ENCODE measurements around the gene PLB1.

The PLB1 gene

DNA sequence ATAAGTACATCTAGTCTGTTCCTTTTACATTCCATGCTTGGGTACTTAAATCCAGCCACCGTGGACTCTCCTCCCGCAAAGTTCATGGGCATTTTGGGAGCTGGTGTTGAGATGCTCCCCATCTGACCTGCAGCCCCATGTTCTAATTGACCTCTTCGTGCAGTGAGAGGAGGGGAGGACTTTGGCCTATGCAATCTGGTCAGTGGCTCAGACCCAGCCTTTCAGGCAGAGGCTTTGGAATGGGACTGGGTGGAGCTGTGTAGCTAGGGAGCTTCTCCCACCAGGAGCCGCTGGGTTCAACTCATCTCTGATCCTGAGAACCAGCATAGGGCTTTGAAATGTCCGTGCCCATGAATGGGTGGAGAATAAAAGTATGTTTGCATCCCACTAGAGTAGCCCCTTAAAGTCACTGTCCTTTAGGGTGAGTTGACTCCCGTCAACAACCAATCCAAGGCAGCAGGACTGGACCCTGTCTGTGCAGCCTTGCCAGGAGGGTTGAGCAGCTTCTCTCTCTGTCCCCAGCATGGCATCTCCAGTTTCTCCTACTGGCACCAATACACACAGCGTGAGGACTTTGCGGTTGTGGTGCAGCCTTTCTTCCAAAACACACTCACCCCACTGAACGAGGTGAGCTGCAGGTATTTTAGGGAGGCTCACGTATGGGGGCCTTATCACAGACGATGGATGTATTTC, 135.8 kb downstream of the PLB1 start:
- DNase-seq = no peak

DNA sequence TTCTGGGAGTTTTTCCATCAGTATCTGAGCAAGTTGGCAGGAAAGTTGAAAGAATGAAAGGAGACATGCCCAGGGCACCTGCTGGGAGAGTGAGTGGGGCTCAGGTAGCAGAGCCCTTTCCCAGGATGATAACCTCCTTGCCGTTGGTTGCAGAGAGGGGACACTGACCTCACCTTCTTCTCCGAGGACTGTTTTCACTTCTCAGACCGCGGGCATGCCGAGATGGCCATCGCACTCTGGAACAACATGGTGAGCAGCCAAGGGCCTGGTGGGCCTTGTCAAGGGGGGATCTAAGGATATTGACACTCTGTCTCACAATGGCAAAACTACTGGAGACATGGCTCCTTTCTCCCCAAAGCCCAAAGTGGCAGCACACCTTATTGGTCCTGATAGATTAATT, 136.9 kb downstream of the PLB1 start:
- DNase-seq = no peak

DNA sequence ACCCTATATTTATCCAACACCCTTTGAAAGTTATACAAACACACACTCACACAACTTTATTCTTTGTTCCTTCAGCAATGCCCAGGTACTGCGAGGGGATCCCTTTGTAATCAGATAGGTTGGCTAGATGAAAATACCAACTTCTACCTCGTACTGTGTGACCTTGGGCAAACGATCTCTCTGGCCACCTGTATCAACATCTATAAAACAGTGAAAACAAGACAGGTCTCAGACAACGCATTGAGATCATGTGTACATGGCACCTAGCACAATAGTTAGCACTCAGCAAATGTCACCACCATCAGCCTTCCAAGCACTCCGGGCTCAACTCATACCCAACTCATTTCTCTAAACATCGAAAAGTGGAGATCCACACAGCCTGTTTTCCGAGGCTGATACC, 137.3 kb downstream of the PLB1 start:
- no peak for DNase-seq

DNA sequence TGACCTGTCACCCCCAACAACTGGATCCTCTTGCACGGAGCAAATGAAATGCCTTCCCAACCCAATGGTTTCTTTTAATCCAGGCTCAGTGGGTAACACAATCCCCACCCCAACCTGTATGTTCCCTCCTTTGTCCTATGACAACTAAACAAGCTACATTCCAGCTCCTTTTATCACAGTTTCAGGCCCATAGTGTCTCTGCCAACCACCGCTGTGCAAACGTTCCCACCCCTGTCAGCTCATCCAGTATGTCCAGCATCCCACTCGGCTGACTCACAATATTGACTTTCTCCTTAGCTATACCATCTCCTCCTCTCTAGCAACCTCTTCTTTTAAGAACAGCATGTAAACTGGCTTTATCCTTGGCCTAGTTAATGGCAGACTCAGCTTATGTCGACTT, 137.9 kb downstream of the PLB1 start:
- no peak for DNase-seq

DNA sequence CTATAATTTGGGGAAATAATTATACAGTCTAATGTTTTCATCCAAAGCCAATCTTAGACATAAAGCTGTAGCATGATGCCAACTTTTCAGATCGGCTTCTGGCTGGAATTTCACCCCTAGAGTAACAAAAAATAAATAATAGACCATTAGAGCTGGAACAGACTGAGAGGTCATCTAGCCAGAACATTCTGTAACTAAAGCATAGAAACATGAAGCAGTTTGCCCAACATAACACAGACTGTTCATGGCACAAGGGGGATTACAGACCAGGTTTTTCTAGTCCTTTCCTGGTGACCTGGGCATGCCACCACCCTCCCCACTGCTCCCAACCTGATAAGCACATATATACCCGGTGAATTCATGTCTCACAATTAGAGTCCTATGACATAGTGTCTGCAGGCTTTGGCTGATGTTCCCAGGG, 139.3 kb downstream of the PLB1 start:
- DNase-seq = no peak

DNA sequence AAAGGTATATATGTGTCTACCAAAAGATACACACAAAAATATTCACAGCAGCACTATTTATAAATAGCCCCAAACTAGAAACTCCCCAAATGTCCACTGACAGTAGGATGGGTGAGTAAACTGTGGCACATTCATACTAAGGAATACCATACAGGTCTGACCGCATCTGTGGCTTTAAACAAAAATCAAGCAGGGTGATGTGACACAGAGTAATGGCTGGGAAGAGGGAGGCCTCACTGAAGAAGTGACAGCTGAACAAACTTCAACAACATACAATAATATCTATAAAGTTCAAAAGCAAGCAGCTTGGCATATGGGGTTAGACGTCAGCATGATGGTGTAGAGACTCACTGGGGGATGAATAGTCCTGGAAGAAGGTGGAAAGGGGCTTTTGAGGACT, 140.6 kb downstream of the PLB1 start:
- DNase-seq = no peak

DNA sequence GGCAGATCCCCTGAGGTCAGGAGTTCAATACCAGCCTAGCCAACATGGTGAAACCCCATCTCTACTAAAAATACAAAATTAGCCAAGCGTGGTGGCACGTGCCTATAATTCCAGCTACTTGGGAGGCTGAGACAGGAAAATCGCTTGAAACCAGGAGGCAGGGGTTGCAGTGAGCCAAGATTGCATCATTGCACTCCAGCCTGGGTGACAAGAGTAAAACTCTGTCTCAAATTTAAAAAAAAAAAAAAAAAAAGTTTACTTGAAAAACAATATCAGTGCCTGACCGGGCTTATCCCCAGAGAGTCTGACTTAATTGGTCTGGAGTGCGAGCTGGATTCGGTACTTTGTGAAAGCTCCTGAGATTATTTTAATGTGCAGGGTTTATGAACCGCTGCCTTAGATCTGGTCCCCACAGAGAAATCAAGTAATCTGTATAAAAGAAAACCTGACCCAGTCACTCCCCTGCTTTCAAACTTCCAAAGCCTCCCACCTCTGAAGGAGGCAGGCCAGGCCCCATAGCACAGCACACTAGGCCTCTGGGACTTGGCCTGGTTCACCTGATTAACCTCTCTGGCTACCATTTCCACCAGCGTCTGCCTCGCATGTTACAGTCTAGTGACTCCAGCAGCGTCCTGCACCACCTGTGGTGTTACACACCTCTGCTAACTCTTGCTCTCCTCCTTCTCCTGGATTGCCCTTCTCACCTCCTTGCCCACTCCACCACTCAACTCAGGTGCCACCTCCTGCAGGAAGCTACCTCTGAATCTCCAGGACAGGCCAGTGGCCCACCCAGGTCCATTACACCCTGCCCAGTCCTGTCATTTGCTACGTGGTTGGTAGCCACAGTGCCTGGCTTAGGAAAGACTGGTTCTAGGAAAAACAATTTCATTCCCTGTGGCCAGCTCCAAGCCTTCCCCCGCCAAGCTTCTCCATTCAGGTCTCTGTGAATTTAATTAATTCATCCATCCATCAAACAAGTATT, 141.5 kb downstream of the PLB1 start:
- no peak for DNase-seq

DNA sequence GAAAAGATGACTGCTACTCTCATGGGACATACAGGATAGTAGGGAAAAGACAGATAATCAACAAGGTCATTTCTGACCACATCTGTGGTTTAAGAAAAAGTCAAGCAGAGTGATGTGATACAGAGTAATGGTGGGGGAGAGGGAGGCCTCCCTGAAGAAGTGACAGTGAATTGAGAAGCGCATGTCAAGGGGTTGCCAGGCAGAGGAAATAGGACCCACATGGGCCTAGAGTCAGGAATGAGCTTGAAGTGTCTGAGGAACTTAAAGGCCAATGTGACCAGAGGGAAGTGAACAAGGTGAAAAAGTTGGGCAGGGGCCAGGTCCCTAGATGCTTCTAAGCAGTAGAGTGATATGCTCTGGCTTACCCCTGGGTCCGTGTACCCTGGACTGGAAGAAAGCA, 142.2 kb downstream of the PLB1 start:
- no peak for DNase-seq

DNA sequence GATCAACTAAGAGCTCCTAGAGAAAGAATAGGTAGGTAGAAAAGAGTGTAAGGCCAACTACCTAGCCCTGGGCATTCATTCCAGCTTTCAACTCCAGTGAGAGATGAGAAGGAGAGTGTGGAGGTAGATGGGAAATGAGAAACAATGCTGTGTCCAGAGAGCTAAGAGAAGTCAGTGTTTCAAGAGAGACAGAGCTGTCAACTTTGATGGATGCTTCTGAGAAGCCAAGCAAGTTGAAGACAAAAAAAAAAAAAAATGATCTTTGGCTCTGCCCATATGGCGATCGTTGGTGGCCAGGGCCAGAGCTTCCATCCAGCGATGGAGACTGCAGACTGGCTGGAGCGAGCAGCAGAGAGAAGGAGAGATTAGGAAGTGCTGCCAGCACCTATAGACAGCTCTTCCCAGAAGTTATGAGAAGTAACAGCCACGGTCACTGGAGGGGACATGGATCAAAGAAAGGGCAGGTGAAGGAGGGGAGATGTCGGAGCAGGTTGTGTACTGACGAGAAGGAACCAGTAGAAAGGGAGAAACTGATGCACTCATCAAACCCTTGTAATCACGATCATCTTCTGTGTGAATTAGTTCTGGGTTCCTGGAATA, 143.3 kb downstream of the PLB1 start:
- no peak for DNase-seq

DNA sequence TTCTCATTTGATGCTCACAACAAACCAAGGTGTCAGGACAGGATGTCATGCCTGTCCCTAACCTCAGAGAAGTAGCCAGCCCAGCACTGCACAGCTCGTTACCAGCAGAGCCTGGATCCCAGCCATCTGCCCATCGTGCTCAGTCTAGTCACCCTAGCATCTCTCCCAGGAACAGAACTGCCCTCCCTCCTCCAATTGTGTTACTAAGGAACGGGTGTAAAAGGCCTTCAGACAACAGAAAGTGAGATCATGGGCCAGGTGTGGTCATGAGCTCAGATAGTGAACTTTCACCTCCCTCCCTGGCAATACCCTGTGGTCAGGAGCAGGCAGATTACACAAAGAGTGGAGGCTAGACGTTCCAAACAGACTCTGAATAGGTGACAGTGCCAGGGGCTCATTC, 144.0 kb downstream of the PLB1 start:
- no peak for DNase-seq

DNA sequence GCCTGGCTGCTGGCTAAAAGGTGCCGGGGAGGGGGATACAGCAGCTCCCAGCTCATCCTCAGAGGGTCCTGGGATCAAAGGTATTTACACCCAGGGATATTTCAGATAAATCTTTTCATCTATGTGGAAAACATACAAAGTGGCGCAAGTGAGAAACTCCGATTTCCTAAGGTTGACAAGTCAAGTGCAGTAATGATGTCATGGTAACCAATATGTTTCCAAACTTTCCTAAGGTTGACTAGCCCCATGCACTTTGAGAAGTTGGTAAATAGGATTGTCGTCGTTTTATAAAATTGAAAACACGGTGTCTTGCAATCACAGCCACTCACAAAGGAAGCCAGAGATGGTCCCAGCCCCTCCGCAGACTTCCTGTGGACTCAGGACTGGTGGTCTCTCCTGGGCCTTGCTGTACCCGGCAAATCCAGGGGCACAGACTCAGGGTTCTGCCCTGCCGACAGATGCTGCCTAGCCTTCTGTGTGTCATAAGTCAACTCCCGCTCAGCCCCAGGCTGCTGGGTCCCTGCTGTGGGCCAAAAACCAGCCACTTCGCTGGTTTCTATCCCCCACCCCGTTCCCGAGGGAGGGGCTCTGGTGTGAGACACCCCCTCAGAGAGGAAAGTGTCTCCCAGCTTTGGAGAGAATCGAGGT, 144.5 kb downstream of the PLB1 start:
- DNase-seq = no peak

DNA sequence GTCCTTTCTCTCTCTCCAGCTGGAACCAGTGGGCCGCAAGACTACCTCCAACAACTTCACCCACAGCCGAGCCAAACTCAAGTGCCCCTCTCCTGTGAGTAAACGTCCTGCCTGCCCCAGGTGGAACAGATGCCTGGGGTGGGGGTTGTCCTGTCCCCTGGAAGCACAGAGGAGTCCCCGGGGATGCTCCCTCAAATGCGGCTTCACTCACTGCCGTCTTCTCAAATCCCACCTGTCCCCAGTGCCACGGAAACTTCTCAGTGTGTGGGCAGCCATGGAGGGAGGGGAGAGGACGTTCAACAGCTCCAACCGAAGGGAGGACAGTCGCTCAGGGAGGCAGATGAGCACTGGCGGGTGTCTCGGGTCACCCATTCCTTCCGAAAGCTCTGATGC, 145.0 kb downstream of the PLB1 start:
- no peak for DNase-seq

DNA sequence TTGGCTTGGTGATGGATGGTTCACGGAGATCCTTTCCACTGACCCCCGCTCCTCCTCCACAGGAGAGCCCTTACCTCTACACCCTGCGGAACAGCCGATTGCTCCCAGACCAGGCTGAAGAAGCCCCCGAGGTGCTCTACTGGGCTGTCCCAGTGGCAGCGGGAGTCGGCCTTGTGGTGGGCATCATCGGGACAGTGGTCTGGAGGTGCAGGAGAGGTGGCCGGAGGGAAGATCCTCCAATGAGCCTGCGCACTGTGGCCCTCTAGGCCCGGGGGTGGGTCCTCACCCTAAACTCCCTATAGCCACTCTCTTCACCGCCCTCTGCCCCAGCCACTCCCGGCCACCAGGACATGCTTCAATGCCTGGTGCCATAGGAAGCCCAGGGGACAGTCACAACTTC, 146.9 kb downstream of the PLB1 start:
- DNase-seq = no peak

DNA sequence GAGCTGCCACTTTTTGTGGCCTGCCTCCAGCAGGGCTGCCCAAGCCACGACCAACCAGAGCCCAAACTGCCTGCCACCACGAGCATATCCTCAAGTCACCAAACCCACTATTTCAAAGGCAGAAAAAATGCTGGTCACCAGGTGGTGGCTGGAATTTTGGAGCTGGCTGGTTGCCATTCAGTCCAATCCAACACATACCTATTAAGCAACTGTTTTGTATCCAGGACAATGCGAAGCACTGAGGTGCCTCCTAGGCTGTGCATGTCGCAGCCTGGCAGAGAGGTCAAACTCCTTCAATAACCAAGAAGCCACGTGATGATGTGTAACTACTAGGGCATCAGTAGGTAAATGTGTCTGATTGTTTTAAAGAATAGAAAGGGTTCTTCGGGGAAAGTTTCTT, 147.5 kb downstream of the PLB1 start:
- DNase-seq = no peak

DNA sequence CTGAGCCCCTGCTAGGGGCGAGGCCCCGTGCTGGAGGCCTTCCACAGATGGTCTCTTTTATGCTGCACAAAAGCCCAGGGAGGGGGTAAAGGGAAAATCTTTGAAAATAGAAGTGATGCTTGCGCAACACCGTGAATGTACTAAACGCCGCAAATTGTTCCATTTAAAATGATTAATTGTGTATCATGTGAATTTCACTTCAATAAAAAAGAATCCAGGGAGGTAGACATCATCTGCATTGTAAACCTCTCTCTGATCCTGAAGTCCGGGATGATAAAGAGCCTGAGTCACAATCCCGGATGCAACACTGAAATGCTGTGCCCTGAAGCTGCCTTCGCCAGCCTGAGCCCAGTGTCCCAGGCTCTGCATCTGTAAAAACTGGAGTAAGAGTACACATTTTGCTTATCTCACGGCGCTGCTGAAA, 148.1 kb downstream of the PLB1 start:
- DNase-seq = no peak

DNA sequence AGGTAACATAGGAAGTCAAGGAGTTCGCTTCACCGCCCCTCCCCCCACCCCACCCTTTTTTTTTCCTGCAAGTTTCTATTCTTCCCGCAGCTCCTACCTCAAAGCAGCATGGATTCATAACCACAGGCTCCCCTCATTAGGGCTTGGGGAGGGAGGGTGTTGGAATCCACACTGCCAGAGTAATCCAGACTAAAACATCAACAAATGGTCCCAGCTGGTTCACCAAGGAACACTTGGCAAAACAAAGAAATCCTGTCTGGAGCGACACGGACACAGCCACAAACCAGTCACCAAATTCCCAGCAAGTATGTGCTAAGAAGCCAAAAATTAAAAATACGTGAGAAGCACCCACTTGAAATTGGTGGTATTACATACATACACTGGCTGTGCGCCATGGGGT, 148.9 kb downstream of the PLB1 start:
- no peak for DNase-seq

DNA sequence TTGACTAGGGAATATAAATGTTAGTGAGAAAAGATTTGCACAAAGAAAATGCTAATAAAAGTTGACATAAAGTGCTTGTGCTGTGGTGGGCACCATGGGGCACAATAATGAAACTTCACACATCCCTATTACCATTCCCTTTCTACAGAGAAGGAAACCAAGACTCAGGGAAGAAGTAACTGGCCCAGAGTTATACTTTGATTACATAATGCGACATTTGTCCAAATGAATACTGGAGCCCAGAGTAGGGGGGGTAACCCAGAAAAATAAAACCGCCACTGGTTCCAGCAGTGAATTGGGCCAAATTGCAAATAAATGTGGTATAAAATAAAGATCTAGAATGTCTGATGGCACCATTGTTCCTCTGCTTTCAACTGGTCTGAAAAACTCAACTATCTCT, 149.7 kb downstream of the PLB1 start:
- no peak for DNase-seq

DNA sequence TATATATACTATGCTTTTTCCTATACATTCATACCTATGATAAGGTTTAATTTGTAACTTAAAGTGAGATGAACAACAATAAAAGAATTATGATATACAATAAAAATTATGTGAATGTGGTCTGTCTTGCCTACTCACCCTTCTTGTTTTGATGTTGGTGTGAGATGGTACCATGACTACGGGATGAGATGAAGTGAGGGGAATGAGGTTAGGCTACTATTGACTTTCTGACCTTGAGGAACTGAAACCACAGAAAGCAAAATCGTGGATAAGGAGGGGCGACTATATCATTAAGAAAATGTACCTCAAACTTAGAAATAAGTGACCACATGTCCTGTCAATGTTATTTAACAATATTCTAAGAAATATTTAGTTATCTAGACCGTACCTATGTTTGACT, 151.8 kb downstream of the PLB1 start:
- DNase-seq = no peak

DNA sequence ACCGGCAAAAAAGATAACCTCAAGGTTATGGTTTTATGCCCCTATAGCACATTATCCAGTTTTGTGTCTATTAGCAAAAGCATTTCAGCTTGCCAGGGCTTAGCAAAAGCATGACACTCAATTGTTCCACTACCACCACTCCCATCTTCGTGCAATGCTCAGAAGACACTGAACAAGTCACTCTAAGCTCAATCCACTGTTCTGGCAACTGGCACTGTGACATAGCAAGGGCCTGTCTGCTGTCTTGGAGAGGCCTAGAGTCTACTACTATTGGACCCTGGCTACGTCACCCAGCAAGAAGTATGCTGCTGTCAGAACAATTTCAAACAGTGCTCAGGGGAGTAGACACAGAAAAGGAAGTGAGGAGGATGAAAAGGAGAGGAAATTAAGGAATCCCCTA, 152.3 kb downstream of the PLB1 start:
- DNase-seq = no peak

DNA sequence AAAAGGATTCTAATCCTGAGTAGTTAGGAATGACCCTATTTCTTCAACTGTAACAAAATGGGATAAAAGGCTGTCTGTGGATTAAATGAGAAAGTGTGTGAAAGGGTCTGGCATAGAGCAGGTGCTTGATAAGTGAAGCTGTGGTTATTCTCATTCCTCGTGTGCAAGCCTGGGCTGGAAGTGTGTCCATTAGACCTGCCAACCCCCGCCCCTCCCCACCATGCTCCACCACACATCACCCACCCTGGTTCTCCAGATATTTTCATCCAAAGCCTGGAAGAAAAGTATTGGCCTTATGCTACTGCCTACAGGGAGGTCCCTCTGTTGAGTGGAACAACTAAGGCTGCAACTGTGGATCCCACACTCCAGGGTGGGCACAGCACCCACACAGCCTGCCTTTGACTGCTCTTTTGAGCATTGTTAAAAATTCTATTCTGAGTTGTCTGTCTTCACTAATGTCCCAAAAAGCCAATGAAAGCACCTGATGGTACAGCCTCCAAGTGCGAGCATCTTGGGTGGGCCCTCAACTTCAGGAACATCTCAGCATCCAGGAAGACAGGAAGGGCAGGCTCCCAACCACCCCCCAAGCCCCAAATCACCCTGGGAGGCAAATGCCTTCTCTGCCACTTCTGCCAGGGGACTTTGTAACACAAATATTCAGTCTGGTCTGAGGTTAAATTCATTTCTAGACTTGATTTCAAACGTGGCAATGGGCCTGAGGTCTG, 153.0 kb downstream of the PLB1 start:
- DNase-seq = no peak

DNA sequence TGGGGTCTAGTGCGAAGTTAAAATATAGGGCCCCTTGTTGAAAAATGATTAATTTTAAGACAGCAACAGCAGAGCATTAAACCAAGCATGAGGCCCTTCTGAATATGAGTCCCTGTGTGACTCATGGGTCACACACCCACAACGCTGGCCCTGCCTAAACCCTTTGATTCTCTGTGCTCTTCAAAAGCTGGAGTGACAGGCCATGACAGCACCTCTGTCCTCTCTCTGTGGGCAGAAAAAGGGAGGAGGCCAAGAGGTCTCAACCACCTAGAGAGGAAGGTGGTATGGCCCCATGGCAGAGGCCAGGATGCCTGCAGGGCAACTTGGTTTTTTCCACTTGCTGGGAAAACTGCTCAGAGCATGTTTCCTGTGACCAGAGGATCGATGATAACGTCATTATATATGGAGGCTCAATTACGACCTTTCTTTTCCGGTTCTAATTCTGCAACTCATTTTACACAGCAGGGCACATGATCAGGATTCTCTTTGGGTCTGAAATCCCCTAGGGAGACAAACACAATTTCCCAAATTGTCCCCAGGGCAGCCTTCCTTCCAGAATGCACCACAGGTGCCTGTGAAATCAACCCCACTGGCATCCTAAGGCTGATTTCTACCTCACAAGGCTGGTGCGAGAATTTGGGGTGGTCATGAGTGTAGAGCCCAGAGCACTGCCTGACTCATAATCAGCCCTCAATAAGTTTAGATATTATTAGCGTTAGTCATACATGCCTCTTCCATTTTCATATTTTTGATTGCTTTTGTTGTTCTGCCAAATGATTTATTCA, 153.8 kb downstream of the PLB1 start:
- no peak for DNase-seq

DNA sequence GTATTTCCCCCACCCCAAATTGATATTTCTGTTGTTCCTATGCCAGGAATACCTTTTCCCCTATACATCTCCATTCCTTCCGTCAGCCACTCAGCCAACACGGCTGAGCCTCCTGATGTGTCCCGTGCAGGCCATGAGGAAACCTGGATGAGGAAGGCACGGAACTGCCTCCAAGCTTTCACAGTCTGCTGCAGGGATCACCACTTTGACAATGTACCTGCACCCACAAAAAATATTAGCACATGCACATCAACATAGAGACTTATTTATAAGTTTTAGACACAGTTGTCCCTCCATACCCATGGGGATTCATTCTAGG, 154.4 kb downstream of the PLB1 start:
- no peak for DNase-seq

Measured in CD4-positive, alpha-beta T cell treated with Interferon gamma for 1 hour (primary cell).